WTC11 (cell line): ENCODE results near the gene FAM47E.

ENCODE experiments used
- TF ChIP-seq, protein P1 (sequence below): fragments of 200-600 bp; IDR thresholded peaks from 2 replicates; pipeline ENCODE4 v1.8.0; 2022; ENCODE audit warnings: antibody characterized with exemption
- TF ChIP-seq, protein P2 (sequence below): sonication (generic); formaldehyde crosslinking; IDR thresholded peaks from 2 replicates; pipeline ENCODE4 v1.8.0; 2022; ENCODE audit warnings: mild to moderate bottlenecking, missing genetic modification reagents

DNA sequence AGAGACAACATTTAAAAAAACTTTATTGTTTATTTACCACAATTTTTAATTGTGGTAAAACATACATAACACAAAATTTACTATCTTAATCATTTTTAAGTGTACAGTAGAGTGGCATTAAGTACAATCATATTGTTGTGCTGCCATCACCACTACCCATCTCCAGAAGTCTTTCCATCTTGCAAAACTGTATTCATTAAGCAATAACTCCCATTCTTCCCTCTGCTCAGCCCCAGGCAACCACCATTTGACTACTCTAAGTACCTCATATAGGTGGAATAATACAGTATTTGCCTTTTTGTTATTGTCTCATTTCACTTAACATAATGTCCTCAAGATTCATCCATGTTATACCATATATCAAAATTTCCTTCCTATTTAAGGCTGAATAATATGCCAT, 12.8 kb upstream of the FAM47E start:
- TF ChIP-seq, protein P1, sequence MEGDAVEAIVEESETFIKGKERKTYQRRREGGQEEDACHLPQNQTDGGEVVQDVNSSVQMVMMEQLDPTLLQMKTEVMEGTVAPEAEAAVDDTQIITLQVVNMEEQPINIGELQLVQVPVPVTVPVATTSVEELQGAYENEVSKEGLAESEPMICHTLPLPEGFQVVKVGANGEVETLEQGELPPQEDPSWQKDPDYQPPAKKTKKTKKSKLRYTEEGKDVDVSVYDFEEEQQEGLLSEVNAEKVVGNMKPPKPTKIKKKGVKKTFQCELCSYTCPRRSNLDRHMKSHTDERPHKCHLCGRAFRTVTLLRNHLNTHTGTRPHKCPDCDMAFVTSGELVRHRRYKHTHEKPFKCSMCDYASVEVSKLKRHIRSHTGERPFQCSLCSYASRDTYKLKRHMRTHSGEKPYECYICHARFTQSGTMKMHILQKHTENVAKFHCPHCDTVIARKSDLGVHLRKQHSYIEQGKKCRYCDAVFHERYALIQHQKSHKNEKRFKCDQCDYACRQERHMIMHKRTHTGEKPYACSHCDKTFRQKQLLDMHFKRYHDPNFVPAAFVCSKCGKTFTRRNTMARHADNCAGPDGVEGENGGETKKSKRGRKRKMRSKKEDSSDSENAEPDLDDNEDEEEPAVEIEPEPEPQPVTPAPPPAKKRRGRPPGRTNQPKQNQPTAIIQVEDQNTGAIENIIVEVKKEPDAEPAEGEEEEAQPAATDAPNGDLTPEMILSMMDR: no peak
- TF ChIP-seq, protein P2, sequence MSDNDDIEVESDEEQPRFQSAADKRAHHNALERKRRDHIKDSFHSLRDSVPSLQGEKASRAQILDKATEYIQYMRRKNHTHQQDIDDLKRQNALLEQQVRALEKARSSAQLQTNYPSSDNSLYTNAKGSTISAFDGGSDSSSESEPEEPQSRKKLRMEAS (CRISPR knock-in tag): no peak
